ENCODE data around the gene ADAMTS15.

The ADAMTS15 gene

DNA sequence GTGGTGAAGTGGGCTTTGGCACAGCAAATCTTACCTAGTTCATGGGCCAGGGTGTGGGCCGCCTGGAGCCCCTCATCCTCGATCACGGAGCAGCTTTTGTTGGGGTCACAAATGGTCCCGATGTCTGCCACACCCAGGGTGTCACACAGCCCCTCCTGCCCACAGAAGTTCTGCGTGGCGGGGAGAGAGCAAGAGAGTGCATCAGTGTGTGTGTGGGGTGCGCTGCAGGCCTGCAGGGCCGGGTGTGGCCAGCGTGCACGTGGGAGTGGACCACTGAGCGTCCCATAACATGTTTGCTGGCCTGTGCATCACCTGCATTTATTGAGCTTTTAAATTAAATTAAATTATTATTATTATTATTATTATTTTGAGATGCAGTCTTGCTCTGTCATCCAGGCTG, 31.5 kb upstream of the ADAMTS15 start:
- DNase-seq (ENCODE audit: low spot score) = no peak

DNA sequence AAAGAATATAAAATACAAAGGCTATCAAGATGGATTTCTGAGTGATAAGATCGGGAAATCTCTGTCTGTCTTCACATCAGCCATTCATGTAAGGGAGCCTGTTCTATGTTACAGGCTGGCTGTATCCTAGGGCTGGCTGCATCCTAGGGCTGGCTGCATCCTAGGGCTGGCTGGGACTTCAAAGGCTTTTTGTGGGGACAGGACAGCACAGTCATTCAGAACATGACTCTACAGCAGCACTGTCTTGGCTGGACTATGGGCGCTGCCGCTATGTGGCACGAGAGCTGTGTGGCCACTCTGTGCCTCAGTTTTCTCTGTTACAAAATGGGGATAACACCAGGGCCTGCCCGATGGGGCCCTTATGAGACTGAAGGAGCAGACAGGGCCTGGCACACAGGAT, 30.2 kb upstream of the ADAMTS15 start:
- no peak for DNase-seq (ENCODE audit: low spot score)

DNA sequence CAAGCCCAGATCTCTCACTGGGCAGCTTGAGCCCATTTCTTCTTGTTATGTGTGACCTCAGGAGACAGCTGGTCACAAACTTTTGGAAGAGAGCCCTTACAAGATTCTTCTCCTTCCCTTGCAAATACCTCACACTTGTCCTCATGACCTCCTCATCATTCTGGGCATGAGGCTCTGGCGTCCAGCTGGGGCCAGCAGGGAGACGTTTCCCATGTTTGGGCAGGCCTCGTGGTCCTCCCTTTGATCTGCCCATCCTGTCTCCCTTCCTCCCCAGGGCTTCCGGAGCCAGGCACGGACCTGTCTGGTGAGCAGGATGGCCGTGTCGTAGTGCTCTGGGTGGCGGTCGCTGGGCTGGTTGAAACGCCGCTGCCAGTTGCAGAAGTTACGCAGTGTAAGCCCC, 29.7 kb upstream of the ADAMTS15 start:
- DNase-seq (ENCODE audit: low spot score) = no peak

DNA sequence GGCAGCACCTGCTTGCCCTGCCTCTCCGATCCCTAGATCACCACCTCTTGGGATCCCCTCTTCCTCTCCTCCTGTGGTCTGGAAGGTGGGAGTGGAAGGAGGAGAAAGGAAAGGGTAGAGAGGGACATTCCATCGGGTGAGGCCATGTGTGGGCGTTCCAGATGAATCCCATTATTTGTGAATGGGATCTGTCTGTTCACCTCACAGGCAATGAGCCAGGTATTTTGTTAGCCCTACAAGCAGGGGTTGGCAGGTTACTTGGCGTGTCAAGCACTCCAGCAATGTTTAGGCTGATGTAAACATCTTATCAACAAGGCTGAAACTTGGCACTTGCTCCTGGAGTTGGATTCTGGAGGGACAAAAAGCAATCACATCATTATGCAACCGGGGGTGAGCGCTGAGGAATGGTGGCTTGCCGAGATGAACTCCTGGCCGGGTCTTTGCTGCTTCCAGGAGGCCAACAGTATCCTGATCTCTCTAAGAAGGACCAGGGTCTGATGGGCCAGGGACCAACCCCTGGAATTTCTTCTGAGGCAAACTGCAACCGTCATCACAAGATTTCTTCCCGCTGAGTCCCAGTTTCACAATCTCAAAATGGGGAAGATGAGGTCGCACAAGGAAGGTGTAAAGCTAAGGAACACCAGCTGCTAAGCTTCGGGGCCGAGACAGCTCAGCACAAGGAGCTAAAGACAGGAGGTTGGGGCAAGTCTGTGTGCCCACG, 27.8 kb upstream of the ADAMTS15 start:
- no peak for DNase-seq (ENCODE audit: low spot score)

DNA sequence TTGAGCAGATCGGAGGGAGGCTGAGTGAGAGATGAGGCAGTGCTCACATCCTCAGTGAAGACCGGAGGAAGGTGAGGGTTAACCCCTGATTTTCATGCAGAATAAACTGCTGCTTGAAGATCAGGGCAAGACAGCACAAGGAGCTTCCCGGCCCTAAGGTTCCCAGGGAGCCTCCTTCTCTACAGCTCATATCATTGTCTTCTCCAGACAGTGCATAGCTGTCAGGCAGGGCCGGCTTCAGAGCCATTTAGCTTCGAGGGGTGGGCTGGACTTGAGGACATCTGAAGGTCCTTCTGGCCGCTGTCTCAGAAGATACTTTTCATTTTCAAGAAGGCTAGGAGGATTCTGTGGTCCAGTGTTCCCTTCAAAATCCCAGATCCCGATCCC, 27.3 kb upstream of the ADAMTS15 start:
- no peak for DNase-seq (ENCODE audit: low spot score)

DNA sequence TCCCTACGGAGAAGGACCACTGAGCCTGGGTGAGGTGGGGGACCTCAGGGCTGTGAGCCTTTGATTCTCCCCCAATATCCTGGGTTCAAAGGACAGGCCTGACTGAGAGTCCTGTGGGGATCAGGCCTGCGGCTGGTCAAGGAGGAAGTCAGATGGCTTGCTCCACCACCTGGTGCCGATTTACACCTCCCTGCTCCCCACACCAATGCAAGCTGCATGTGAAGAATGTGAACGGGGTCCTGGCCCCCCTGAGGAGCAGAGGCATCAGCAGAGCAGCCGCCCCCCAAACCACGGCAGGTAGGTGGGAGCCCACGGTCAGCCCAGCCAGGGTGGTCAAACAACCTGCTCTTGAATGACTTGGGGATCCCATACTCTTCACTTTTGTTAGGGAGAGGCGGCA, 26.7 kb upstream of the ADAMTS15 start:
- no peak for DNase-seq (ENCODE audit: low spot score)

DNA sequence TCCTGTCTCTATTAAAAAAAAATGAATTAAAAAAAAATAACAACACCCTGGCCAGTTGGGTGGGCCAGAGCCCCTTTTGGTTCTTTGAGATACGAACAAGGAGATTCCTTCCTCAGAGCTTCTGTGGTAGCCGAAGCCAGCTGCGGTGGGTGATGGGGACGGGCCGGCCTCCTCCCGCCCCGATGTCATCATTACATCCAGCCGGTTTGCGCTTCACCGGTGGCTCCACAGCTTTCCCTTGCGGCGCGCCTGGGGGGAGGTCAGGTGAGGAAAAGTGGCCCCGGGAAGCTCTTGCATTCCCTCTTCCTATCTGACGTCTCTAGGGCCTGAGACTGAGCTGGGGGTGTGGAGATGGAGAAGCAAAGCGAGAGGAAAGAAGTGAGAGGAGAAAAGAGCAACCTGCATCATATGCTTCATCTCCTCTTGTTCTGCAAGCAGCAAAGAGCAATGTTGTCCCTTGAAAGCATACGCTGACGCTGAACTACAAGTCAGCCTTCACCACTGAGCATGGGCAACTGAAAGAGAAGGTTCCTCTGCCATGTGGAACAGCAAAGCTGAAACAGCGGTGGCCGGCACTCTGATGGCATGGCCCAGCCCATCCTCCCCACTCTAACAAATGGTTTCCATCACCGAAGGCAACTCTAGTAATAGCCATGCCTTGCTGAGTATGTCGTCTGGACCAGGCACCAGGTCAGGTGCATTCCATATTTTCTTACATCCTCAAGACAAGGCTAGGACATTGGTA, 26.0 kb upstream of the ADAMTS15 start:
- DNase-seq (ENCODE audit: low spot score) = no peak

DNA sequence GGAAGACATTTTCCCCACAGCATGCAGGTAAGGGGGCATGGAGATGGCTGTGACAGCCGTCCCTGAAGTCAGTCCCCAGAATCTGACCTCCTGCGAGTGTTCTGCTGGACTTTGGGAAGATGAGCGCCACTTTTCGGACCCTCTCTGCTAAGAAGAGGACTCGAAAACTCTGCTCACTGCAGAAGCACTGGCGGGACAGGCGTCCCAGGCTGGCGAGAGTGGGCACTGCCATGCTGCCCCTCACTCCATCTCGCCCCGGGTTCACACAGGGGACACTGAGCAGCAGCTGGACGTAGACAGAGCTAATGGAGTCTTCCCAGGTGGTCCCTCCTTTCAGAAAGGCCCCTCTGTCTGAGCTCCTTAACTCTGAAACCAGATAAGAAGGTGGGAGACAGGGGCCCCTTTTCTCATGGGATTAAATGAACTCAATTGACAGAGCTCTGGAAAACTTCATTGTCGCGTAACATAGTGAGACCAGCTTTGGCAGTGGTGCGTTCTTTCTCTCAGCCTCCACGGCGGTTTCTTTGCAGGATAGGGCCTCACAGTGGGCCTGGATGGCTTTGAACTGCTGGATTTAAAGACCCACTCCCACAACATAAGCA, 24.8 kb upstream of the ADAMTS15 start:
- no peak for DNase-seq (ENCODE audit: low spot score)

DNA sequence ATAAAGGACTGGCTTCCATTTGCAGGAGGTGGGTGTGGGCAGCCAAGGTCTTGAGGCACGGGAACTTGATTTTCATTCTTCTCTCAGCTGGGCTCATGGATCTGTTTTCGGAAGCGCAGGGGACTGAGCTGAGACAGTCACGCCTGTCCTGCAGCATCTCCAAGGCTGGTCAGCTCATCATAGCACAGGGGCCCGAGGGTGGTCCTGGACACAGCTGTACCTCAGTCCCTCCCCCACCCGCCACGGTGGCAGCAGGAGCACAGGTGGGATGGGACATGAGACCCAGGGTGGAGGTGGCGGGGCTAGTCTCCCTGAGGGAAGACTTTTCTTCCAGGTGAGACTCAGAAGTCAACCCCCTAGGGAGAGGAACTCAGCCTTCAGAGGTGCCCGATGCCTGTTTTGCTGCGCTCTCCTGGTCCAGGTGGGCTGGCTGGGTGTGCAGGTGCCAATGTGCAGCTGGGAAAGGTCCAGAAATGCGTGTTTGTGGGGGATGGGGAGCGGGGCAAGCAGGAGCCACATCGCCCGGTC, 23.8 kb upstream of the ADAMTS15 start:
- no peak for DNase-seq (ENCODE audit: low spot score)

DNA sequence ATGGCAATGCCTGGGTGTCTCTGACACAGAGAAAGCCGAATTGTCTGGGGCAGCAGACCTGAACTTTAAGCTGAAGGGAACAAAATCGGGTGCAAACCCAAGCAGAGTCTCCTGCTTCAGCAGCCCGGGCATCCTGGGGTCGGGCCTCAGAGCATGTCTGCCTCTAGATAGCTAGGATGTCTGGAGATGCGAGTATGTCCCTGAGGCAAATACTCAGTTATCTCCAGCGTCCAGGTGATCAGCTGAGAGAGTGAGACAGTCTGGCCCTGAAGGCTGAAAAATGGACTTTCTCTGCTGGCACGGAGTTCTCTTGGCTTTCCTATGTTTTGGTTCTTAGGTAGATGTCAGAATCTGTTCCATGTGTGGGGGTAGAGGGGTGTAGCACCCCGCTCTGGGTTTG, 23.3 kb upstream of the ADAMTS15 start:
- no peak for DNase-seq (ENCODE audit: low spot score)

DNA sequence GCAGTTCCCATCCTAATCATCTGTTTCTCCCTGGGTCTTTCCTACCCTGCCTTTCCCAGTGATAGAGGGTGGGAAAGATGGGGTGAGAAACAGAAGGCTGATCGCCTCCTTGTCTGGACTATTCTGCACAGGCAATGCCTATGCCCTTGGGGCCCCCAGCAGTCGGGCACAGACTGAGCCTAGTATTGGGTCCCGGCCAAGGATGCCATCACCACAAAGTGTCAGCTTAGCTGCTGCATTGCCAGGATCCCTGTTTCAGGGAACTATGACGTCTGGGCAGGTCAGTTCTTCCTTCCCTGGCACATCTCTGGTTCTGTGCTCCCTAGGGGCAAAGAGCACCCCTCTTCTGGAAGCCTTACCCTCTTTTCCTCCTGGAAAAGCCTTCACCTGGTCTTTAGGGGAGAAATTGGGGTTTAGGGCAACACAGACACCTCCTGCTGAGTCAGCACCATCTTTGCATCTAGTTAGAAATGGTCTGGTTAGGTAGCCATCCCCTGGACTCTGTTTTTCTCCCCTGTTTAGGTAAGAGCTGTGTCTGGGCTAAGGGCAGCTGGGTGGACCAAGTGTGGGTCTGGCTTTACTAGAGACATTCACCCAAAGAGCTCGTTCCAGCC, 22.1 kb upstream of the ADAMTS15 start:
- DNase-seq (ENCODE audit: low spot score) = no peak

DNA sequence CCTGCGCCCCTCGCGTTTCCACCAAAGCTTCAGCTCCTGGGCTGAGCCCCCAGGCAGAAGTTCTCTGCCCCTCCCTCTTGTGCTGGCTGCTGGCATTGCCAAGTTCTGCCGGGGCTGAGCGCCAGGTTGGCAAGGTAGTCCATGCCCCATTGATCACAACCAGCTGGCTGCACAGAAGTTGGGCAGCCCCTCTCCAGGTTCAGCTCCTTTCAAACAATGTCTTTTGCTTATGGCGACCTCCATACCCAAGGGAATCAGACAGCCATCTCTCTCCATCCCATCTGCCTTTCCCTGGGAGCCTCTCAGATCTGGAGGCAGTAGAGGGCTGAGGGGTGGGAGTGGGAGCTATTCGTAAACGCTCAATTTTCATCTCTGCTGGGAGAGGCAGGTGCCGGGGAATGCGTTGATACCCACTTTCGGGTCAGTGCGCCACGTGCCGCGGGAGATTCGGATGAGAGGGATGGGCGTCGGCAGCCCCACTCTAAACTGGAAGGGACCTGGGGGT, 21.6 kb upstream of the ADAMTS15 start:
- no peak for DNase-seq (ENCODE audit: low spot score)

DNA sequence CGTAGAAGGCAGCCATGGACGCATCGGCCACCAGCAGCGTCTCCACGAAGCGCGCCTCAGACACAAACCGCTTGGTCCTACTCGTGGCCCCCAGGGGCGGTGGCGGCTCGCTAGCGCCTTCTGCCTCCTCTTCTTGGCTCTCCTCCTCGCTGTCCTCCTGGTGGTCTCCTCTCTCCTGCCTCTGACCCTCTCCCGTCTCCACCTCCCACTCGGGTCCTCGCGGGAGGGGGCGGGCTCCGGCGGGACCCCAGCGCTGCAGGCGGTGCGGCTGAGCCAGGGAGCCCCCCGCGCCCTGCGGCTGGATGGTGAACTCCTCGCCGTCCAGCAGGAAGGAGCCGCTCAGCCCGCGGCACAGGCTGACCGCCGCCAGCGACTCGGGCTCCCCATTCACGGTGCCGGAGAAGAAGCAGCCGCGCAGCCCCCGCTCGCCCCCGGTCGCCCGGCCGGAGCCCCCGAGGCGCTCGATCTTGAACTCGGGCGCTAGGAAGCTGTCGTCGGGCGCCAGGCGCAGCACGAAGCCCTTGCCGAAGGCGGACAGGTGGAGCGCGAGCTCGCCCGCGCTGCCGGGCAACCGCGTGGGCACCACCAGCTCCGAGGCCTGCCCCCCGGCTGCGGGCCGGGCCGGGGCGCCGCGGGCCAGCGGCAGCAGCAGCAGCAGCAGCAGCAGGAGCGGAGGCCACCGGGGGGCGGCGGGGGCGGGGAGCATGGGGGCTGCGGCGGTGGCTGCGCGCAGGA, 20.7 kb upstream of the ADAMTS15 start:
- no peak for DNase-seq (ENCODE audit: low spot score)

DNA sequence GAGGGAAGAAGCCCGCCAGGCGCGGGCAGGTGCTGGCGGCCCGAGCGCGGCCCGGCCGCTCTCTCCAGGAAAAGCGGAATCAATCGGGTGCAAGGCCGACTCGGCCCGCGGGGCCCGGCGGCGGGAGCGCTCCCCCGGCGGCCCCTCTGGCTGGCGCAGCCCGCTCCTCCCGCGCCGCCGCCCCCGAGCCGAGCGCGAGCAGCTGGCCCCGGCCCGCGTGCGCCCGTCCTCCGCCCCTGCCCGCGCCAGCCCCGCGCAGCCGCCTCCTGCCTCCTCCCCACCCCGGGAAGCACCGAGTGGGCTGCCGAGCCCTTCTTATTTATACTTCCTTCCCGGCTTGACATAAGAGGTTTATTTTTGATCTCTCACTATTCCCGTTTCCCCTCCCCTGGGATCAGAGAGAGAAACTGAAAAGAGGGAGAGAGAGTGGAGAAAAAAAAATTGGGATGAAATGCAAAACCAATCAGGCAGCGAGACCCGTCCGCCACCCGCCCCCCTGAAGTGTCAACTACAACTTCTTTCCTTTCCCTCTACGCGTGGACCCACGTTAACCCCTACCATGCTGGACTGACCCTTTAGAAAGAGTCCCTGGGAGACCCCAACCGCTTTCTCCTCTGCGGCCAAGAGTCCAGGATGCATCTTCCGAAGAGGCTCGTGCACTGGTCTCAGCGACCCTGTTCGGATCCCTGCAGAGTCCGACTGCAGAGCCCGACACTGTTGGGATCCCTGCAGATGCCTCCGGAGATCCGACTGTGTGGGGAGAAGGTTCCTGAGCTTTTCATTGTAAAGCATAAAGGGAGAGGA, 19.9 kb upstream of the ADAMTS15 start, which contains the start of gene ADAMTS8:
ADAMTS8 (minus strand) TSS at position 294 of the 804 bp plus-strand sequence. CDS start 323 bp downstream, outside the sequence.
- DNase-seq (ENCODE audit: low spot score) = no peak

DNA sequence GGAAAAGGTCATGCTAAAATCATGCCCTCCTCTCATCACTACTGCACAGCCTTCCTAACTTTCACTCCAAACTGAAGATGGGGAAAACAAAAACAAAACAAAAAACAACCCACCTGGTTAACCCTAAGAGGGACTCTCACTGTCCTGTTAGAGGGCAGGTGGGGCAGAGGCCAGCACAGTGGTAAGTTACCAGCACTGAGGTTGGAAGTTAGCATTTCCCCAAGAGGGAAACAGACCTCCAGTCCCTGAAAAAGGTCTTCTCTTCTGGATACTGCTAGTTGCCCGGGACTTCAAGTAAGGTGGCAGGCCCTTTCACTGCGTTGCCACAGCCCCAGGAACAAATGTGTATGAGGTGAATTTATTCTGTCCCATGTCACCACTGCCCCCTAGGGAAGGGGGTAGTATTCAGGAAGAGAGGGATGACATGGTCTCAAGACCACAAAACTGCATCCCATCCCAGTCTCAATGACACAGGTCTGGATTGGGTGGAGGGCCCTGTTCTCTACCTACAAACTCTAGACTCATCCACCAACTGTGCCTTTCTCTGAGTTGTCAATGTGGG, 19.2 kb upstream of the ADAMTS15 start:
- no peak for DNase-seq (ENCODE audit: low spot score)

DNA sequence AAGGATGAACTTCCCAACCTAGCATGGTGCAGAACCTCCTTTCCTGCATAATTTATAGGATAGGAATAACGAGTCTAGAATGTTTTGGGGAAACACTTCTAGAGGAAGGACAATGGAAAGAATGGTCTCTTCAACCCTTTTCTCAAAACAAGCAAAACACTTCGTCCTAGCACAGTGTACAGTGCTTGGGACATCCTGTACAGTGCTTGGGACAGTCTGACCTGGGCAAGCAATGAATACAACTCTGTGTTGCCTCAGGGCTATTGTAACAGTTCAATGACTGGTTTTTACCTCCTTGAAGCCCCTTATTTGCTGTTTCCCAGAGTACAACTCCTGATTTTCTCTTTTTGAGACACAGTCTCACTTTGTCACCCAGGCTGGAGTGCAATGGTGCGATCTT, 18.5 kb upstream of the ADAMTS15 start:
- DNase-seq (ENCODE audit: low spot score) = no peak

DNA sequence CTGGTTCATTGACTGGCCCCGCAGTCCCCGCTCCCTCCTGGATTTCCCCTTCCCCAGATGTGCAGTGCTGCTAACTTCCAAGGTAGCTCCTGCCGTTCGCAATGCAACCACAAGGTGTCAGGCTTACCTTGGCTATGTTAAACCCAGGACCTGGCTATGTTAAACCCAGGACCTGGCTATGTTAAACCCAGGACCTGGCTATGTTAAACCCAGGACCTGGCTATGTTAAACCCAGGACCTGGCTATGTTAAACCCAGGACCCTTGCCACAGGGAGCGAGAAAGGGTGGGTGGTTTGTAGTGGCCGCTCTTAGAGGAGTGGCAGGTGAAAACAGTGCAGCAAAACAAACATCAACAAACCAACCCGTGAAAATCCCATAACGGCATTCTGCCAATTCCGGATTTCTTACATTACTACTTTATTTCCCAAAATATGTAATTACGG, 17.1 kb upstream of the ADAMTS15 start:
- DNase-seq (ENCODE audit: low spot score) = peak; percentile 77

DNA sequence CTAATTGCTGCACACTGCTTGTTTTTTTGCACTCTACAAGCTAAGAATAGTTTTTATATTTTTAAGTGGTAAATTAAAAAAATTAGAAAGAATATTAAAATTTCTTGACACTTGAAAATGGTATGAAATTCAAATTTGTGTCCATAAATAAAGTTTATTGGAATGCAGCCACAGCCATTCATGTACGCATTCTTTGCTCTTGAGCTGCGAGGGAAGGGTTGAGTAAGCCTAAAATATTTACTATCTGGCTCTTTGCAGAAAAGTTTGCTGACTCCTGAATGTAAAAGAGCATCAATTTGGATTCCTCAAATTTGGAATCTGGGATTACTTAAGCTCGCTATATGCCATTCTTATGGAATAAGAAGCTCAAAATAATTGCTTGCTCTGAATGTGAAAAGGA, 16.6 kb upstream of the ADAMTS15 start:
- DNase-seq (ENCODE audit: low spot score) = no peak

DNA sequence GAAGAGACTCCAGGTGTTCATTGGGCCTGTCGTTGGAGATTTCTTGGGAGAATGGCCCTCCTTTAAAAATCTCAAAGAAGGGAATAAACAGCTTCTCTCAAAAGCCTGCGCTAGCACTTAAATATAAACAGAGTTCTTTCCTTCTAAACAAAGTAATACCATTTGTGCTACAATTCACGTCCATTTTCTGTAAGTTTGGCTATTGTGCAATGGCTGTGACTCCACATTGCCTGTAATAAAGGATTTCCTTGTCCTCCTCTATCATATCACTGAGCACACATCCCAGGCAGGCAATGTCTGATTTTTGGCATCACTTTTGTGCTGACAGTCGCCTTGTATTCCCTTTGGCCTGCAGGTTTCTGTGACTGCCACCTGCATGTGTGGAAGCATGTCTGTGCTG, 15.1 kb upstream of the ADAMTS15 start:
- no peak for DNase-seq (ENCODE audit: low spot score)

DNA sequence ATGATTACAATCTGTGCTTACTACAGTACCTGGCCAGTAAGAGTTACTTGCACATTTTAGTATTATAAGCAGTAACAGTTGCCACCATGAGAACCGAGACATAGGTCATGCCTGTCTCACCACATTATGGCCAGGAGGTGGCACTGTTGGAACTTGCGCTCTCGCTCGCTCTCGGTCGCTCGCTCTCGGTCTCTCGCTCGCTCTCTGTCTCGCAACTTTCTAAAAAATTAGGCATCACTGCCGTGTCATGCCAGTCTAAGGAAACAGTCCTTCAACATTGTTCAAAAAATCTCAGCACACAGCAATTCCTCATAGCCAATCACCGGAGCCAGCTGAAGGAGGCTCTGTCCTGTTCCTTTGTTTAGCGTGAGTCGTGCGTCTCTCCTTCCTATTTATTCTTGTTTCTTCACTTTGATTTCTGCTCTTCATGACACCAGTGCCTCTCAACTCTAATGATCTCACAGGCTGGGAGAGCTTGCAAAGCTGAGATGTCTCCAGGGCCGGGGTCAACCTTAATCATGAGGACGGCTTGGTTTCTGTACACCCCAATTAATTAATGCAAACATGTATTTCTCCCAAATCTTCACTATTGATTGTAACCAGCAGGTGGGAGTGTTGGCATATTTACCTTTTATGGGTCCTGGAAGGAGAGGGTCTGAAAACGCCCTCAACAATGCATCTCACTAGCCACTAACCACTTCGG, 13.8 kb upstream of the ADAMTS15 start:
- DNase-seq (ENCODE audit: low spot score) = peak; percentile 85

Measured in left forelimb (tissue), 1 donor.